H9 (cell line): ENCODE results near the gene EHD1. TPM values are rescaled to one million over a fixed set of nuclear protein-coding genes. Genes with fewer than 3 reads are reported as not detected.

Experiments used
- DNase-seq: peaks from one replicate; pipeline ENCODE4 v3.0.0-alpha.2; 2017
- H2AFZ ChIP-seq: one replicate; pipeline ENCODE4 v1.6.1; 2013; ENCODE audit warnings: mild to moderate bottlenecking, low read length, control low read depth, moderate library complexity
- H2AK5ac ChIP-seq: 2 replicates; pipeline ENCODE4 v1.6.1; 2013; ENCODE audit warnings: low read length, control low read depth, mixed read lengths; ENCODE audit not compliant: insufficient read length
- H2BK120ac ChIP-seq: one replicate; pipeline ENCODE4 v1.6.1; 2013; ENCODE audit warnings: low read depth, mild to moderate bottlenecking, low read length, control low read depth, inconsistent platforms; ENCODE audit not compliant: poor library complexity, severe bottlenecking
- H2BK12ac ChIP-seq: 2 replicates; pipeline ENCODE4 v1.6.1; 2013; ENCODE audit warnings: low read length, control low read depth, mixed read lengths, low read depth; ENCODE audit not compliant: insufficient read length
- H2BK15ac ChIP-seq: 2 replicates; pipeline ENCODE4 v1.6.1; 2013; ENCODE audit warnings: low read depth, low read length, control low read depth
- H2BK20ac ChIP-seq: one replicate; pipeline ENCODE4 v1.6.1; 2013; ENCODE audit warnings: low read depth, mild to moderate bottlenecking, low read length, control low read depth, inconsistent platforms; ENCODE audit not compliant: poor library complexity, severe bottlenecking
- H2BK5ac ChIP-seq: 2 replicates; pipeline ENCODE4 v1.6.1; 2013; ENCODE audit warnings: low read length, control low read depth, mixed read lengths; ENCODE audit not compliant: insufficient read length
- H3K14ac ChIP-seq: 2 replicates; pipeline ENCODE4 v1.6.1; 2013; ENCODE audit warnings: low read length, control low read depth; ENCODE audit not compliant: insufficient read depth
- H3K18ac ChIP-seq: 2 replicates; pipeline ENCODE4 v1.6.1; 2013; ENCODE audit warnings: low read depth, mild to moderate bottlenecking, mixed read lengths, low read length, control low read depth; ENCODE audit not compliant: insufficient read length
- H3K23ac ChIP-seq: 2 replicates; pipeline ENCODE4 v1.6.1; 2013; ENCODE audit warnings: low read length, control low read depth, mixed read lengths, low read depth; ENCODE audit not compliant: insufficient read length
- H3K23me2 ChIP-seq: 2 replicates; pipeline ENCODE4 v1.6.1; 2013; ENCODE audit warnings: low read depth, mild to moderate bottlenecking, mixed read lengths, low read length, control low read depth; ENCODE audit not compliant: insufficient read length, poor library complexity, severe bottlenecking
- H3K27ac ChIP-seq: 2 replicates; pipeline ENCODE4 v1.5.1; 2013; ENCODE audit warnings: low read length, control low read depth, mixed read lengths, low read depth; ENCODE audit not compliant: insufficient read length
- H3K27me3 ChIP-seq: 2 replicates; pipeline ENCODE4 v1.6.1; 2013; ENCODE audit warnings: low read length, control low read depth, inconsistent platforms; ENCODE audit not compliant: insufficient read depth
- H3K4ac ChIP-seq: 2 replicates; pipeline ENCODE4 v1.6.1; 2013; ENCODE audit warnings: low read depth, mild to moderate bottlenecking, control low read depth, inconsistent platforms, low read length, moderate library complexity
- H3K4me1 ChIP-seq: 2 replicates; pipeline ENCODE4 v1.6.1; 2013; ENCODE audit warnings: low read length, control low read depth, inconsistent platforms; ENCODE audit not compliant: insufficient read depth
- H3K4me2 ChIP-seq: 2 replicates; pipeline ENCODE4 v1.6.1; 2013; ENCODE audit warnings: low read length, control low read depth, mixed read lengths; ENCODE audit not compliant: insufficient read length, insufficient read depth
- H3K56ac ChIP-seq: 2 replicates; pipeline ENCODE4 v1.6.1; 2013; ENCODE audit warnings: low read depth, mild to moderate bottlenecking, mixed read lengths, low read length, control low read depth; ENCODE audit not compliant: insufficient read length
- H3K79me1 ChIP-seq: 2 replicates; pipeline ENCODE4 v1.6.1; 2013; ENCODE audit warnings: low read depth, mild to moderate bottlenecking, moderate library complexity, low read length, control low read depth, inconsistent platforms; ENCODE audit not compliant: insufficient read depth, poor library complexity, severe bottlenecking
- H3K79me2 ChIP-seq: 2 replicates; pipeline ENCODE4 v1.6.1; 2013; ENCODE audit warnings: low read length, control low read depth, inconsistent platforms; ENCODE audit not compliant: insufficient read depth
- H3K9ac ChIP-seq: 2 replicates; pipeline ENCODE4 v1.6.1; 2013; ENCODE audit warnings: low read length, control low read depth, mixed read lengths; ENCODE audit not compliant: insufficient read length; ENCODE audit errors: extremely low read depth
- H3K9me3 ChIP-seq: one replicate; pipeline ENCODE4 v1.6.1; 2013; ENCODE audit warnings: low read depth, low read length, inconsistent platforms; ENCODE audit not compliant: control insufficient read depth
- H3T11ph ChIP-seq: one replicate; pipeline ENCODE4 v1.6.1; 2013; ENCODE audit warnings: mild to moderate bottlenecking, low read length, control low read depth, inconsistent platforms
- H4K20me1 ChIP-seq: one replicate; pipeline ENCODE4 v1.6.1; 2013; ENCODE audit not compliant: control insufficient read depth, insufficient read length, insufficient read depth
- H4K5ac ChIP-seq: 2 replicates; pipeline ENCODE4 v1.6.1; 2013; ENCODE audit warnings: low read depth, mild to moderate bottlenecking, mixed read lengths, low read length, control low read depth; ENCODE audit not compliant: insufficient read length
- H4K8ac ChIP-seq: replicated peaks from 2 replicates; pipeline ENCODE4 v1.6.1; 2013; ENCODE audit warnings: low read length, control low read depth, mixed read lengths, low read depth; ENCODE audit not compliant: insufficient read length
- H4K91ac ChIP-seq: 2 replicates; pipeline ENCODE4 v1.6.1; 2013; ENCODE audit warnings: low read depth, mild to moderate bottlenecking, moderate library complexity, mixed read lengths, low read length, control low read depth; ENCODE audit not compliant: insufficient read length
- H3K27ac Mint-ChIP-seq, 3 experiments: 2 replicates in 2 of 3; 3 replicates in 1 of 3; pipeline ENCODE4 v1.8.0; 2020 to 2021; ENCODE audit warnings: mixed read lengths in 3 of 3, mild to moderate bottlenecking in 1 of 3, moderate library complexity in 1 of 3
- H3K27me3 Mint-ChIP-seq: 2 replicates; pipeline ENCODE4 v1.8.0; 2021; ENCODE audit warnings: low read depth, mild to moderate bottlenecking, moderate library complexity, mixed read lengths
- H3K36me3 Mint-ChIP-seq, 3 experiments: 2 replicates in 2 of 3; 3 replicates in 1 of 3; pipeline ENCODE4 v1.8.0; 2020 to 2021; ENCODE audit warnings: low read depth in 3 of 3, mixed read lengths in 3 of 3; ENCODE audit not compliant: insufficient read depth in 1 of 3
- H3K4me1 Mint-ChIP-seq, 2 experiments: 2 replicates each; pipeline ENCODE4 v1.8.0; 2020; ENCODE audit warnings: mixed read lengths in 2 of 2
- H3K4me3 Mint-ChIP-seq, 2 experiments: 2 replicates in 1 of 2; 3 replicates in 1 of 2; pipeline ENCODE4 v1.8.0; 2020 to 2021; ENCODE audit warnings: mild to moderate bottlenecking in 2 of 2, mixed read lengths in 2 of 2, moderate library complexity in 1 of 2
- H3K9me3 Mint-ChIP-seq, 2 experiments: 2 replicates in 1 of 2; 3 replicates in 1 of 2; pipeline ENCODE4 v1.8.0; 2020; ENCODE audit warnings: mild to moderate bottlenecking in 2 of 2, mixed read lengths in 2 of 2, moderate library complexity in 1 of 2
- CTCF ChIP-seq: fragments of 200-600 bp; sonication (generic); conservative IDR thresholded peaks from 3 replicates; pipeline ENCODE4 v1.8.0; 2021; ENCODE audit warnings: antibody characterized with exemption, mild to moderate bottlenecking
- WGBS: extraction: QIAGEN DNeasy Blood & Tissue Kit; methylation state at CpG from one replicate; pipeline ENCODE4 v1.1.7; 2013; ENCODE audit warnings: missing lambda C conversion rate, low lambda C conversion rate, mixed read lengths; ENCODE audit not compliant: insufficient read length; ENCODE audit errors: extremely low coverage; 5-methylcytosine and 5-hydroxymethylcytosine counted together
- total RNA-seq: library from RNA; stranded (reverse); gene quantifications from 2 replicates; pipeline ENCODE4 v1.2.1, GENCODE V29; 2021

The EHD1 gene
- total RNA-seq, 1 experiment from 2014 or later: 31.0 TPM

DNA sequence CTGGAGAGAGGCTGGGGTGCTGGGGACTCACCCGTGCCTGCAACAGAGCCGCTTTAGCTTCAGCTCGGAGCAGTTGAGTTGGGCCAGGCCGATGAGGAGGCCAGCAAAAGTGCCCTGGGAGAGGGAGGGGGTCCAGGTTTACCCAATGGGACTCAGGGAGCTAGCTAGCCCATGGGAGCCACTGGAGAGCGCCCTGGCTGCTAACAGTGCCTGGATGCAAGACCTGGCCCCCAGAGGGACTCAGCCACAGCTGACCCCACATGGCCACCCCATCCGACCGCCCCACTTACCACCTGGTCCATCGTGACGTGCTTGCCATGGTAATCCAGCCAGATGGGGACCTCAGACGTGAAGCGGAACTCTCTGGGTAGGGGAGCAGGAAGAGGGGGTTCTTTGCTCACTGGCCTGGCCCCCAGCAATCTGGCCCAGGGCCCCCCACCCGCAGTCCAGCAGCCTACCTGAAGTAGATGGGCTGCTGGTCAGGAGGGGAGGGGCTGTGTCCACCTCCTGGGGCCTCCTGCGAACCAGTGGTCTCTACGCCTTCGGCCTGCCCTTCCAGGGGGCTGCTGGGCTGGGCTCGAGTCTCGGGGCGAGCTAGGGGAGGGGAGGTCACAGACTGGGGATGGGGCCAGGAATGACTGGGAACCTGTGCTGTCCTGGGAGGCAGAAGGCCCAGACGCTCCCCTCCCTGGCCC, 19.1 kb upstream of the EHD1 start:
- H2AFZ ChIP-seq: no peak overlapping the region
- H4K20me1 ChIP-seq: peaks cover 4% of the 10 kb centered on the region
- no CpG with 5 or more reads among the region's 19 CpGs for WGBS
- no peak overlapping the region for H3K56ac ChIP-seq
- no peak overlapping the region for H2AK5ac ChIP-seq
- H3K27ac Mint-ChIP-seq: no peak overlapping the region
- H3K14ac ChIP-seq: no peak overlapping the region
- no peaks in the 10 kb centered on the region for H3K9me3 ChIP-seq
- no peak overlapping the region for H3K27ac ChIP-seq
- no peaks in the 10 kb centered on the region for H3K27me3 ChIP-seq
- DNase-seq: no peak
- H3K9ac ChIP-seq: no peak overlapping the region
- TF ChIP-seq CTCF: no peak
- H3K23me2 ChIP-seq: no peaks in the 10 kb centered on the region
- H2BK5ac ChIP-seq: no peak overlapping the region
- H2BK120ac ChIP-seq: no peak overlapping the region
- no peak overlapping the region for H4K8ac ChIP-seq
- H3K9me3 Mint-ChIP-seq: no peaks in the 10 kb centered on the region
- H2BK20ac ChIP-seq: no peak overlapping the region
- no peaks in the 10 kb centered on the region for H3K79me2 ChIP-seq
- H3K4me1 Mint-ChIP-seq: peaks cover 0 to 3% of the 10 kb centered on the region in 2 experiments; a peak in 1 of 4 replicates
- H4K5ac ChIP-seq: no peak overlapping the region
- H3K23ac ChIP-seq: no peak overlapping the region
- no peak overlapping the region for H3K18ac ChIP-seq
- no peaks in the 10 kb centered on the region for H3K4me1 ChIP-seq
- H3K79me1 ChIP-seq: no peaks in the 10 kb centered on the region
- peaks cover 0 to 29% (median 27%) of the 10 kb centered on the region in 3 experiments; a peak in 6 of 7 replicates for H3K36me3 Mint-ChIP-seq
- no peak overlapping the region for H3K4ac ChIP-seq
- no peak overlapping the region for H4K91ac ChIP-seq
- H3K4me3 Mint-ChIP-seq: no peak overlapping the region
- no peaks in the 10 kb centered on the region for H3K27me3 Mint-ChIP-seq
- no peak overlapping the region for H3T11ph ChIP-seq
- H3K4me2 ChIP-seq: no peak overlapping the region
- no peak overlapping the region for H2BK12ac ChIP-seq
- no peak overlapping the region for H2BK15ac ChIP-seq
